Fibroblast of lung (primary cell): ENCODE data around the gene RAB35.

ENCODE experiments used
- CTCF ChIP-seq, 2 donors: IDR thresholded peaks in 1 of 2; conservative IDR thresholded peaks in 1 of 2; 1 replicate in 1 of 2; 2 replicates in 1 of 2; pipeline ENCODE4 v1.5.1; 2011 to 2012; ENCODE audit warnings: low read length in 2 of 2, control low read depth in 1 of 2, inconsistent platforms in 1 of 2, low read depth in 1 of 2, mild to moderate bottlenecking in 1 of 2
- EZH2 ChIP-seq: IDR thresholded peaks from 2 replicates; pipeline ENCODE4 v1.5.1; 2012; ENCODE audit warnings: low read length, control low read depth, mild to moderate bottlenecking; ENCODE audit errors: missing control alignments

- TF ChIP-seq CTCF (conservative IDR thresholded peaks at IDR 0.05 in 1 of 2, IDR thresholded peaks at IDR 0.05 in 1 of 2; ENCODE audit: low read depth in 1 of 2, low read length in 2 of 2) (no peak), EZH2 (no peak)
Measured at GRCh38 chr12:120130011-120130410, 13.5 kb upstream of the RAB35 start.
